K562 (cell line): ENCODE results near the gene IGFBPL1. TPM values are rescaled to one million over a fixed set of nuclear protein-coding genes. Genes with fewer than 3 reads are reported as not detected.

ENCODE experiments used
- ATAC-seq: fragments of 200-7000 bp; cut with Tn5 transposase; 3 replicates; pipeline ENCODE4 v1.9.1; 2020; ENCODE audit warnings: moderate library complexity
- BruUV-seq: library from RNA; stranded (reverse); fragments of 400-500 nt; replicated peaks from 2 replicates; lab custom pipeline; 2021; lab: Mats Ljungman, UMichigan
- CTCF ChIA-PET: fragments of 300-600 bp; formaldehyde crosslinking; extraction: SDS; loops from one replicate; lab custom pipeline; 2021; ENCODE audit warnings: low intra/inter-chr PET ratio; lab: Yijun Ruan, JAX
- POLR2A ChIA-PET: fragments of 300-600, 350-650 bp; sonication (Branson Sonifier 250); formaldehyde crosslinking; extraction: SDS; loops from one replicate; lab custom pipeline; 2021; ENCODE audit warnings: antibody characterized with exemption, inconsistent platforms; lab: Yijun Ruan, JAX
- DNase-seq, 4 experiments: peaks; one replicate each; pipeline versions ENCODE4 v3.0.0 to v3.0.0-alpha.2; 2011 to 2018; ENCODE audit warnings: low spot score in 3 of 4, mixed read lengths in 3 of 4; ENCODE audit errors: extremely low read depth in 1 of 4
- FAIRE-seq: peaks from 2 replicates; lab custom pipeline; 2011; peaks lifted over from hg19 to GRCh38; lab: Jason Lieb, UNC
- H2AFZ ChIP-seq: 2 replicates; pipeline ENCODE4 v1.6.0; 2011; ENCODE audit warnings: low read depth, low read length, control low read depth, inconsistent platforms
- H3K27ac ChIP-seq: fragments of 200-600 bp; 3 replicates; pipeline ENCODE4 v1.8.0; 2011; ENCODE audit warnings: low read depth, mild to moderate bottlenecking, control low read depth, inconsistent platforms, low read length, moderate library complexity, mixed read lengths; ENCODE audit errors: extremely low read depth
- H3K27me3 ChIP-seq, 2 experiments: fragments of 300-600 bp in 1 of 2; 2 replicates in 1 of 2; 3 replicates in 1 of 2; pipeline versions ENCODE4 v1.6.0 to v1.8.0; 2011; ENCODE audit warnings: inconsistent platforms in 2 of 2, low read length in 2 of 2, mild to moderate bottlenecking in 1 of 2, mixed read lengths in 1 of 2, moderate library complexity in 1 of 2; ENCODE audit not compliant: control insufficient read depth in 2 of 2, insufficient read depth in 2 of 2
- H3K36me3 ChIP-seq: fragments of 300-600 bp; 3 replicates; pipeline ENCODE4 v1.8.0; 2011; ENCODE audit warnings: mild to moderate bottlenecking, low read length, inconsistent platforms; ENCODE audit not compliant: control insufficient read depth, insufficient read depth
- H3K4me1 ChIP-seq, 2 experiments: fragments of 200-600 bp in 1 of 2; replicated peaks in 1 of 2; 2 replicates in 1 of 2; 3 replicates in 1 of 2; pipeline versions ENCODE4 v1.5.1 to v1.8.0; 2011; ENCODE audit warnings: inconsistent platforms in 2 of 2, low read length in 2 of 2, mild to moderate bottlenecking in 1 of 2, mixed read lengths in 1 of 2, moderate library complexity in 1 of 2; ENCODE audit not compliant: control insufficient read depth in 2 of 2, insufficient read depth in 2 of 2
- H3K4me2 ChIP-seq: 2 replicates; pipeline ENCODE4 v1.6.1; 2011; ENCODE audit warnings: low read length, control low read depth, inconsistent platforms, mixed read lengths; ENCODE audit not compliant: insufficient read depth
- H3K4me3 ChIP-seq: fragments of 200-600 bp; sonication (generic), shearing (Covaris generic); 2 replicates; pipeline ENCODE4 v1.5.1; 2016; ENCODE audit warnings: control low read depth, inconsistent platforms
- H3K79me2 ChIP-seq: fragments of 200-600 bp; 3 replicates; pipeline ENCODE4 v1.8.0; 2011; ENCODE audit warnings: low read length, inconsistent platforms; ENCODE audit not compliant: control insufficient read depth, insufficient read depth
- H3K9ac ChIP-seq, 2 experiments: 2 replicates each; pipeline versions ENCODE4 v1.6.0 to v1.6.1; 2011; ENCODE audit warnings: low read depth in 2 of 2, low read length in 2 of 2, control low read depth in 1 of 2, inconsistent platforms in 1 of 2, mild to moderate bottlenecking in 1 of 2, mixed read lengths in 1 of 2; ENCODE audit not compliant: insufficient read depth in 1 of 2
- H3K9me1 ChIP-seq: one replicate; pipeline ENCODE4 v1.6.0; 2011; ENCODE audit warnings: inconsistent platforms, mild to moderate bottlenecking, low read length, moderate library complexity; ENCODE audit not compliant: control insufficient read depth, insufficient read depth
- H3K9me3 ChIP-seq: replicated peaks from 2 replicates; pipeline ENCODE4 v1.5.1; 2011; ENCODE audit warnings: low read depth, low read length, inconsistent platforms; ENCODE audit not compliant: control insufficient read depth, insufficient read depth
- H4K20me1 ChIP-seq: replicated peaks from 2 replicates; pipeline ENCODE4 v1.6.1; 2011; ENCODE audit warnings: low read length, inconsistent platforms, mixed read lengths; ENCODE audit not compliant: control insufficient read depth, insufficient read depth
- BACH1 ChIP-seq: fragments of 200-800 bp; sonication (Bioruptor generic); IDR thresholded peaks from 2 replicates; pipeline ENCODE4 v1.6.1; 2016; ENCODE audit warnings: missing genetic modification characterization, missing compliant biosample characterization
- ETV1 ChIP-seq: fragments of 450-650 bp; conservative IDR thresholded peaks from 2 replicates; pipeline ENCODE4 v1.6.1; 2016; ENCODE audit warnings: missing genetic modification characterization, control low read depth, low read depth, missing compliant biosample characterization
- ILK ChIP-seq: fragments of 450-650 bp; IDR thresholded peaks from 2 replicates; pipeline ENCODE4 v1.6.1; 2016; ENCODE audit warnings: missing genetic modification characterization, low read depth, mild to moderate bottlenecking, missing compliant biosample characterization, moderate library complexity, borderline replicate concordance
- JUND ChIP-seq, 2 experiments: IDR thresholded peaks; 2 replicates in 1 of 2; 3 replicates in 1 of 2; pipeline ENCODE4 v1.6.1; 2011; ENCODE audit warnings: borderline replicate concordance in 2 of 2, low read depth in 2 of 2, low read length in 2 of 2, improper control_type of control experiment in 1 of 2, missing biosample characterization in 1 of 2, missing genetic modification characterization in 1 of 2, missing genetic modification reagents in 1 of 2
- MAFG ChIP-seq: fragments of 450-650 bp; conservative IDR thresholded peaks from 2 replicates; pipeline ENCODE4 v1.6.1; 2016; ENCODE audit warnings: missing genetic modification characterization, missing compliant biosample characterization
- RBBP5 ChIP-seq: fragments of 200-600 bp; sonication (generic); IDR thresholded peaks from 2 replicates; pipeline ENCODE4 v1.6.1; 2012; ENCODE audit warnings: borderline replicate concordance, mild to moderate bottlenecking, low read length, control low read depth, inconsistent platforms; ENCODE audit not compliant: insufficient read depth, poor library complexity, severe bottlenecking
- SIN3A ChIP-seq, 2 experiments: fragments of 150-350 bp in 1 of 2; IDR thresholded peaks; 2 replicates each; pipeline ENCODE4 v1.6.1; 2011 to 2016; ENCODE audit warnings: borderline replicate concordance in 2 of 2, low read depth in 2 of 2, low read length in 2 of 2, mild to moderate bottlenecking in 2 of 2, moderate library complexity in 2 of 2; ENCODE audit not compliant: control insufficient read depth in 1 of 2
- SMAD4 ChIP-seq: fragments of 250-450 bp; sonication (Bioruptor Pico); conservative IDR thresholded peaks from 2 replicates; pipeline ENCODE4 v1.8.0; 2021; ENCODE audit warnings: inconsistent platforms, mild to moderate bottlenecking, moderate library complexity
- ZBTB1 ChIP-seq: sonication (generic); formaldehyde crosslinking; IDR thresholded peaks from 2 replicates; pipeline ENCODE4 v1.8.1; 2023; ENCODE audit warnings: missing genetic modification reagents, low read depth, mild to moderate bottlenecking, borderline replicate concordance
- ZNF143 ChIP-seq: sonication (generic); formaldehyde crosslinking; IDR thresholded peaks from 2 replicates; pipeline ENCODE4 v1.9.0; 2022; ENCODE audit warnings: mild to moderate bottlenecking, missing genetic modification reagents
- ZNF263 ChIP-seq: sonication (generic); formaldehyde crosslinking; IDR thresholded peaks from 2 replicates; pipeline ENCODE4 v1.8.0; 2022; ENCODE audit warnings: mild to moderate bottlenecking, missing genetic modification reagents, borderline replicate concordance
- ZNF324 ChIP-seq: fragments of 250-450 bp; sonication (Bioruptor Pico); IDR thresholded peaks from 2 replicates; pipeline ENCODE4 v1.4.0; 2020; ENCODE audit warnings: mild to moderate bottlenecking
- WGBS: fragments of 100-300 bp; shearing (Covaris generic); methylation state at CpG from one replicate; pipeline ENCODE4 v1.1.6; 2016; ENCODE audit warnings: low coverage, mixed read lengths; ENCODE audit not compliant: insufficient coverage; ENCODE audit errors: missing lambda C conversion rate; 5-methylcytosine and 5-hydroxymethylcytosine counted together
- in situ Hi-C: fragments of 300-500 bp; cut with MboI; formaldehyde crosslinking; loops from 4 replicates; pipeline ENCODE4 v1.15.0; 2018; ENCODE audit warnings: inconsistent platforms, mixed read lengths
- intact Hi-C: fragments of 100-400 bp; cut with micrococcal nuclease; formaldehyde crosslinking; loops from 2 replicates; pipeline ENCODE4 v1.14.2; 2022
- polyA plus RNA-seq, 8 experiments: library from polyadenylated mRNA; depleted of rRNA in 4 of 8; stranded (reverse) in 5 of 8; unstranded in 3 of 8; fragments of >200 nt; fragmentation: Nextera tagmentation in 2 of 8; fragmentation: Illumina TruSeq in 1 of 8; extraction: Ambion mirVana in 2 of 8; extraction: Trizol in 1 of 8; gene quantifications; 2 replicates each; pipeline versions ENCODE4 v1.2.1 to v1.2.3, GENCODE V29; 2011 to 2014; ENCODE audit warnings: inconsistent platforms in 1 of 8, missing spikeins in 1 of 8
- total RNA-seq, 7 experiments: library from RNA; depleted of rRNA in 6 of 7; stranded (reverse); fragments of >200 nt in 6 of 7; fragmentation: Illumina TruSeq in 2 of 7; extraction: Trizol in 2 of 7; gene quantifications; 2 replicates each; pipeline versions ENCODE4 v1.2.1 to v1.2.3, GENCODE V29; 2011 to 2021; ENCODE audit warnings: low replicate concordance in 1 of 7
- TF ChIP-seq, protein P1 (sequence below), 3 experiments: fragments of 200-800 bp in 1 of 3; sonication (Bioruptor generic) in 1 of 3; sonication (generic) in 1 of 3; formaldehyde crosslinking in 1 of 3; IDR thresholded peaks; 2 replicates each; pipeline versions ENCODE4 v1.6.1 to v1.8.0; 2016 to 2022; ENCODE audit warnings: mild to moderate bottlenecking in 2 of 3, missing compliant biosample characterization in 2 of 3, missing genetic modification characterization in 2 of 3, missing genetic modification reagents in 1 of 3
- TF ChIP-seq, protein P2 (sequence below), 2 experiments: IDR thresholded peaks; 2 replicates each; pipeline ENCODE4 v1.6.1; 2012; ENCODE audit warnings: improper control_type of control experiment in 2 of 2, low read depth in 2 of 2, low read length in 2 of 2, borderline replicate concordance in 1 of 2

Gene IGFBPL1
- total and polyA plus RNA-seq, 9 of the 15 experiments (the other 6 are each of a cell fraction or from before 2014, with no cell fraction given) = not detected

DNA sequence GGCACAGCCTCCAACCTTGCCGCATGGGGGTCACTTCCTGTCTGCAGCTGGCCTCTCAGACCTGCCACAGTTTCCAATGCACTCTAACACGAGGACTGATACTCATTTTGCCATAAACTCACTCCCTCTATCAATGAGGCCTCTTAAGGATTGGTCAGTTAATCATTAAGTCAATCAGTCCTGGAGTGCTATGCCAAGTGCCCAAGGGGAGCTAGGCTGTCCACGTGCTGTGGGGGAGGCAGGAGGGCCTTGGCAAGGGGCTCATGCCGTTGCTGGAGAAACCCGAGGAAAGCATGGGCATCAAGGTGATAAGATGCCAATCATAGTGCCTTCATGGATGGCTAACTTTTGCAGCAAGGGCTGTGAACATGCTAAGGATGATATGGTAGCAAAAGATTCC lies 33.4 kb downstream of the IGFBPL1 start:
- H3K4me2 ChIP-seq = peak overlapping the region; percentile 35
- peaks cover 18% of the 10 kb centered on the region; the same call in 1 of the 3 replicates for H3K36me3 ChIP-seq
- no peak for FAIRE-seq
- TF ChIP-seq, protein P1, sequence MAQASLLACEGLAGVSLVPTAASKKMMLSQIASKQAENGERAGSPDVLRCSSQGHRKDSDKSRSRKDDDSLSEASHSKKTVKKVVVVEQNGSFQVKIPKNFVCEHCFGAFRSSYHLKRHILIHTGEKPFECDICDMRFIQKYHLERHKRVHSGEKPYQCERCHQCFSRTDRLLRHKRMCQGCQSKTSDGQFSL (CRISPR knock-in tag; IDR thresholded peaks at IDR 0.05) = peak; percentile 39; the same call in 1 of the 2 replicates
- TF ChIP-seq, protein P1 (tag; IDR thresholded peaks at IDR 0.05) = no peak
- TF ChIP-seq, protein P2, sequence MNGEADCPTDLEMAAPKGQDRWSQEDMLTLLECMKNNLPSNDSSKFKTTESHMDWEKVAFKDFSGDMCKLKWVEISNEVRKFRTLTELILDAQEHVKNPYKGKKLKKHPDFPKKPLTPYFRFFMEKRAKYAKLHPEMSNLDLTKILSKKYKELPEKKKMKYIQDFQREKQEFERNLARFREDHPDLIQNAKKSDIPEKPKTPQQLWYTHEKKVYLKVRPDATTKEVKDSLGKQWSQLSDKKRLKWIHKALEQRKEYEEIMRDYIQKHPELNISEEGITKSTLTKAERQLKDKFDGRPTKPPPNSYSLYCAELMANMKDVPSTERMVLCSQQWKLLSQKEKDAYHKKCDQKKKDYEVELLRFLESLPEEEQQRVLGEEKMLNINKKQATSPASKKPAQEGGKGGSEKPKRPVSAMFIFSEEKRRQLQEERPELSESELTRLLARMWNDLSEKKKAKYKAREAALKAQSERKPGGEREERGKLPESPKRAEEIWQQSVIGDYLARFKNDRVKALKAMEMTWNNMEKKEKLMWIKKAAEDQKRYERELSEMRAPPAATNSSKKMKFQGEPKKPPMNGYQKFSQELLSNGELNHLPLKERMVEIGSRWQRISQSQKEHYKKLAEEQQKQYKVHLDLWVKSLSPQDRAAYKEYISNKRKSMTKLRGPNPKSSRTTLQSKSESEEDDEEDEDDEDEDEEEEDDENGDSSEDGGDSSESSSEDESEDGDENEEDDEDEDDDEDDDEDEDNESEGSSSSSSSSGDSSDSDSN (IDR thresholded peaks at IDR 0.05; ENCODE audit: borderline replicate concordance in 1 of 2, low read depth in 2 of 2, low read length in 2 of 2) = no peak
- TF ChIP-seq SIN3A (IDR thresholded peaks at IDR 0.05; ENCODE audit: borderline replicate concordance in 2 of 2, control insufficient read depth in 1 of 2, low read depth in 2 of 2, low read length in 2 of 2) (no peak), BACH1 (tag) (no peak), ZNF143 (CRISPR knock-in tag) (no peak), ETV1 (tag) (peak; percentile 35; the same call in 1 of the 2 replicates), ZNF263 (CRISPR knock-in tag) (0 out of 2 replicates have a peak, but pooled peaks have one; percentile 18), ILK (tag) (no peak), MAFG (no peak), SMAD4 (0 out of 2 replicates have a peak, but pooled peaks have one; percentile 1), JUND (IDR thresholded peaks at IDR 0.05; ENCODE audit: borderline replicate concordance, low read depth, low read length) (no peak), JUND (tag; IDR thresholded peaks at IDR 0.05; ENCODE audit: borderline replicate concordance, low read depth, low read length) (no peak), ZNF324 (CRISPR knock-in tag) (no peak), ZBTB1 (CRISPR knock-in tag) (no peak), RBBP5 (peak; percentile 36)
- ChIA-PET CTCF (no interaction called here), POLR2A (no interaction called here)
- in situ Hi-C loops (no loop called here), intact Hi-C loops (no loop called here)
- H4K20me1 ChIP-seq = no peaks in the 10 kb centered on the region
- H3K79me2 ChIP-seq = peaks cover 31% of the 10 kb centered on the region
- WGBS = 29% methylated on average over 5 of the region's 5 CpGs
- no TSS peak for BruUV-seq
- peak overlapping the region; percentile 4 to 50; a peak in 1 of 4 replicates for H3K9ac ChIP-seq
- no peak for DNase-seq
- no peak overlapping the region for H3K27ac ChIP-seq
- ATAC-seq = no peak
- no peak overlapping the region for H3K4me3 ChIP-seq
- no peaks in the 10 kb centered on the region for H3K9me1 ChIP-seq
- H2AFZ ChIP-seq = peak overlapping the region; percentile 51
- no peaks in the 10 kb centered on the region for H3K9me3 ChIP-seq
- peaks cover 38 to 41% of the 10 kb centered on the region in 2 experiments for H3K4me1 ChIP-seq
- H3K27me3 ChIP-seq = no peaks in the 10 kb centered on the region
